Keratinocyte (primary cell): ENCODE results near the gene HOXB6. TPM values are rescaled to one million over a fixed set of nuclear protein-coding genes. Genes with fewer than 3 reads are reported as not detected.

Source experiments
- DNase-seq: peaks from one replicate; pipeline ENCODE4 v3.0.0-alpha.2; 2011; ENCODE audit warnings: low read depth, missing footprints, low spot score
- FAIRE-seq: peaks from 2 replicates; lab custom pipeline; 2011; peaks lifted over from hg19 to GRCh38; lab: Jason Lieb, UNC
- H2AFZ ChIP-seq: 2 replicates; pipeline ENCODE4 v1.6.0; 2012; ENCODE audit warnings: low read length, control low read depth, inconsistent platforms; ENCODE audit not compliant: control insufficient read depth
- H3K27ac ChIP-seq: 2 replicates; pipeline ENCODE4 v1.5.1; 2011; ENCODE audit warnings: low read length; ENCODE audit not compliant: control insufficient read depth, insufficient read depth
- H3K27me3 ChIP-seq: 3 replicates; pipeline ENCODE4 v1.6.0; 2011; ENCODE audit warnings: low read length; ENCODE audit not compliant: control insufficient read depth, insufficient read depth; ENCODE audit errors: extremely low read depth
- H3K36me3 ChIP-seq, 2 experiments: 2 replicates in 1 of 2; 3 replicates in 1 of 2; pipeline ENCODE4 v1.5.1; 2011; ENCODE audit warnings: low read length in 2 of 2, mild to moderate bottlenecking in 1 of 2; ENCODE audit not compliant: control insufficient read depth in 2 of 2, insufficient read depth in 2 of 2; ENCODE audit errors: extremely low read depth in 1 of 2
- H3K4me1 ChIP-seq: 3 replicates; pipeline ENCODE4 v1.5.1; 2011; ENCODE audit warnings: low read length; ENCODE audit not compliant: control insufficient read depth, insufficient read depth; ENCODE audit errors: extremely low read depth
- H3K4me2 ChIP-seq: 3 replicates; pipeline ENCODE4 v1.6.0; 2011; ENCODE audit warnings: low read depth, low read length; ENCODE audit not compliant: control insufficient read depth, insufficient read depth; ENCODE audit errors: extremely low read depth
- H3K4me3 ChIP-seq, 3 experiments: fragments of 200-600 bp in 1 of 3; sonication (generic) in 1 of 3; 2 replicates in 2 of 3; 3 replicates in 1 of 3; pipeline ENCODE4 v1.5.1; 2011 to 2016; ENCODE audit warnings: low read length in 3 of 3, mild to moderate bottlenecking in 3 of 3, control low read depth in 2 of 3, inconsistent platforms in 1 of 3, low read depth in 1 of 3, mixed read lengths in 1 of 3, mixed run types in 1 of 3, moderate library complexity in 1 of 3; ENCODE audit not compliant: control insufficient read depth in 2 of 3, insufficient read depth in 2 of 3; ENCODE audit errors: extremely low read depth in 1 of 3
- H3K79me2 ChIP-seq: 2 replicates; pipeline ENCODE4 v1.6.0; 2012; ENCODE audit warnings: low read length; ENCODE audit not compliant: control insufficient read depth, insufficient read depth
- H3K9ac ChIP-seq: 3 replicates; pipeline ENCODE4 v1.6.0; 2011; ENCODE audit warnings: low read length; ENCODE audit not compliant: control insufficient read depth, insufficient read depth; ENCODE audit errors: extremely low read depth
- H3K9me1 ChIP-seq: 3 replicates; pipeline ENCODE4 v1.6.0; 2011; ENCODE audit warnings: low read length; ENCODE audit not compliant: control insufficient read depth, insufficient read depth; ENCODE audit errors: extremely low read depth
- H3K9me3 ChIP-seq: 2 replicates; pipeline ENCODE4 v1.5.1; 2012; ENCODE audit warnings: low read depth, low read length; ENCODE audit not compliant: control insufficient read depth
- H4K20me1 ChIP-seq: 3 replicates; pipeline ENCODE4 v1.6.0; 2011; ENCODE audit warnings: low read length; ENCODE audit not compliant: control insufficient read depth, insufficient read depth; ENCODE audit errors: extremely low read depth
- EZH2 ChIP-seq: IDR thresholded peaks from one replicate; pipeline ENCODE4 v1.6.1; 2012; ENCODE audit warnings: inconsistent platforms, mild to moderate bottlenecking, low read length, moderate library complexity
- dilution Hi-C: fragments of 300-500 bp; cut with MboI; formaldehyde crosslinking; loops from one replicate; pipeline ENCODE4 v1.7.0; 2020; ENCODE audit warnings: low sequenced_read_pairs; ENCODE audit not compliant: extremely low pct_ligation_motif_present
- polyA minus RNA-seq, 3 experiments: library from RNA; depleted of rRNA, polyadenylated mRNA; stranded (reverse); fragments of >200 nt; gene quantifications; 1 replicate in 1 of 3; 2 replicates in 1 of 3; 3 replicates in 1 of 3; pipeline ENCODE4 v1.2.3, GENCODE V29; 2011
- polyA plus RNA-seq, 5 experiments: library from polyadenylated mRNA; depleted of rRNA in 3 of 5; stranded (reverse) in 3 of 5; stranded (forward) in 1 of 5; unstranded in 1 of 5; fragments of >200 nt; gene quantifications; 1 replicate in 1 of 5; 2 replicates in 3 of 5; 3 replicates in 1 of 5; pipeline versions ENCODE4 v1.2.1 to v1.2.3, GENCODE V29; 2011 to 2012; ENCODE audit warnings: missing spikeins in 2 of 5, low read depth in 1 of 5, low replicate concordance in 1 of 5
- TF ChIP-seq, protein P1 (sequence below), 3 experiments: IDR thresholded peaks in 1 of 3; conservative IDR thresholded peaks in 1 of 3; optimal IDR thresholded peaks in 1 of 3; 2 replicates in 2 of 3; 3 replicates in 1 of 3; pipeline versions ENCODE3 to v1.5.1; 2011; ENCODE audit warnings: low read length in 3 of 3, mild to moderate bottlenecking in 3 of 3, moderate library complexity in 2 of 3, control low read depth in 1 of 3, inconsistent platforms in 1 of 3; ENCODE audit not compliant: insufficient read depth in 2 of 3; ENCODE audit errors: extremely low read depth in 1 of 3

Gene HOXB6
- polyA plus RNA-seq (0.62 to 0.77 TPM (median 0.68 TPM) in 3 replicates), polyA minus RNA-seq (0.45 to 2.5 TPM (median 0.46 TPM) in 3 replicates)
- not detected for polyA plus RNA-seq (2011; ENCODE audit: low read depth)
- polyA plus RNA-seq (2011; cell fraction: cytosol; rRNA removed): 0.60 and 1.3 TPM in 2 replicates
- polyA plus RNA-seq (2011; cell fraction: nucleus; rRNA removed): 0.99 and 1.5 TPM in 2 replicates
- polyA plus RNA-seq (2012; ENCODE audit: low replicate concordance): 0.10 and 0.93 TPM in 2 replicates
- 1.3 TPM for polyA minus RNA-seq (2011; cell fraction: cytosol; rRNA and poly(A)+ RNA removed)
- polyA minus RNA-seq (2011; cell fraction: nucleus; rRNA and poly(A)+ RNA removed): not detected in 2 replicates

GRCh38 chr17:48604770-48605329, at the start of gene HOXB6:
Gene HOXB6, minus strand, starts transcription at chr17:48604986. Its CDS starts 6,836 bp downstream, at chr17:48598150.
- peak; percentile 13 for TF ChIP-seq EZH2
- TF ChIP-seq, protein P1, sequence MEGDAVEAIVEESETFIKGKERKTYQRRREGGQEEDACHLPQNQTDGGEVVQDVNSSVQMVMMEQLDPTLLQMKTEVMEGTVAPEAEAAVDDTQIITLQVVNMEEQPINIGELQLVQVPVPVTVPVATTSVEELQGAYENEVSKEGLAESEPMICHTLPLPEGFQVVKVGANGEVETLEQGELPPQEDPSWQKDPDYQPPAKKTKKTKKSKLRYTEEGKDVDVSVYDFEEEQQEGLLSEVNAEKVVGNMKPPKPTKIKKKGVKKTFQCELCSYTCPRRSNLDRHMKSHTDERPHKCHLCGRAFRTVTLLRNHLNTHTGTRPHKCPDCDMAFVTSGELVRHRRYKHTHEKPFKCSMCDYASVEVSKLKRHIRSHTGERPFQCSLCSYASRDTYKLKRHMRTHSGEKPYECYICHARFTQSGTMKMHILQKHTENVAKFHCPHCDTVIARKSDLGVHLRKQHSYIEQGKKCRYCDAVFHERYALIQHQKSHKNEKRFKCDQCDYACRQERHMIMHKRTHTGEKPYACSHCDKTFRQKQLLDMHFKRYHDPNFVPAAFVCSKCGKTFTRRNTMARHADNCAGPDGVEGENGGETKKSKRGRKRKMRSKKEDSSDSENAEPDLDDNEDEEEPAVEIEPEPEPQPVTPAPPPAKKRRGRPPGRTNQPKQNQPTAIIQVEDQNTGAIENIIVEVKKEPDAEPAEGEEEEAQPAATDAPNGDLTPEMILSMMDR (optimal IDR thresholded peaks at IDR 0.05 in 1 of 3, IDR thresholded peaks at IDR 0.05 in 1 of 3, conservative IDR thresholded peaks at IDR 0.05 in 1 of 3; ENCODE audit: extremely low read depth in 1 of 3, insufficient read depth in 2 of 3, low read length in 3 of 3): no peak
- Histone ChIP-seq H3K4me1 (peaks cover 7% of the 10 kb centered on the region), H3K9me1 (no peaks in the 10 kb centered on the region), H3K36me3 (no peaks in the 10 kb centered on the region), H3K27ac (no peak within 1 kb of the TSS), H3K4me3 (peak within 1 kb of the TSS; percentile 16 to 56 (median 35)), H3K4me2 (peak within 1 kb of the TSS; percentile 50), H3K9me3 (no peaks in the 10 kb centered on the region), H3K27me3 (peaks cover 97% of the 10 kb centered on the region), H3K79me2 (no peaks in the 10 kb centered on the region), H3K9ac (no peak within 1 kb of the TSS), H2AFZ (peak within 1 kb of the TSS; percentile 25), H4K20me1 (no peaks in the 10 kb centered on the region)
- DNase-seq: no peak
- no peak for FAIRE-seq
- dilution Hi-C loops: no loop called here

DNA sequence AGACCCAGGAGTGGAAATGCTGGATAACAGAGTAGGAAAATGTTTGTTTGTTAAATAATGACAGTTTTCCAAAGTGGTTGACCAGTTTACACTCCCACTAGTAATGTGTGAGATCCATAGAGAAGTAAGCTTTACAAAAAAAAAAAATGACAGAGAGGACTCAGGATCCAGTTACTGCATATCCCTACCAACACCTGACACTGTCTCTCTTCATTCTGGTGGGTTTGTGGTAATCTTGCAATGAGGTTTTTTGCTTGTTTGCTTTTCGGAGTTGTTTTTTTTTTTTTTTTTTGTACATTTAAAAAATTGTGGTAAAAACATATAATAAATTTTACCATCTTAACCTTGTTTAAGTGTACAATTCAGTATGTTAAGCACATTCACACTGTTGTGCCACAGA, 45.0 kb upstream of the HOXB6 start:
- Histone ChIP-seq H3K36me3 (no peaks in the 10 kb centered on the region), H3K9me3 (no peaks in the 10 kb centered on the region), H3K4me1 (no peaks in the 10 kb centered on the region), H3K27me3 (peaks cover 48% of the 10 kb centered on the region), H3K4me2 (no peak overlapping the region), H3K9ac (no peak overlapping the region), H3K9me1 (no peaks in the 10 kb centered on the region), H3K27ac (no peak overlapping the region), H4K20me1 (no peaks in the 10 kb centered on the region), H3K79me2 (no peaks in the 10 kb centered on the region), H2AFZ (no peak overlapping the region), H3K4me3 (no peak overlapping the region)
- dilution Hi-C loops: loop anchor here (25.0 kb wide), 1 partner anchor 113 kb away; no protein-coding TSS in a partner anchor
- no peak for DNase-seq
- FAIRE-seq: no peak
- no peak for TF ChIP-seq EZH2
- TF ChIP-seq, protein P1 (optimal IDR thresholded peaks at IDR 0.05 in 1 of 3, IDR thresholded peaks at IDR 0.05 in 1 of 3, conservative IDR thresholded peaks at IDR 0.05 in 1 of 3; ENCODE audit: extremely low read depth in 1 of 3, insufficient read depth in 2 of 3, low read length in 3 of 3): no peak
